Endothelial cell of umbilical vein (primary cell): ENCODE measurements around the gene LPP. TPM values are rescaled to one million over a fixed set of nuclear protein-coding genes. Genes with fewer than 3 reads are reported as not detected.

Experiments
- BruUV-seq: library from RNA; stranded (reverse); fragments of 400-500 nt; replicated peaks from 2 replicates; lab custom pipeline; 2021; lab: Mats Ljungman, UMichigan
- CTCF ChIA-PET: fragments of 300-600, 350-600 bp; sonication (Branson Sonifier 250); formaldehyde crosslinking; loops from one replicate; lab custom pipeline; 2021; ENCODE audit warnings: antibody characterized with exemption, inconsistent platforms; lab: Charles Lee
- POLR2A ChIA-PET: fragments of 300-600, 350-600 bp; sonication (Branson Sonifier 250); formaldehyde crosslinking; loops from one replicate; lab custom pipeline; 2021; ENCODE audit warnings: antibody characterized with exemption, inconsistent platforms; lab: Charles Lee
- DNase-seq: peaks from one replicate; pipeline ENCODE4 v3.0.0-alpha.2; 2011; ENCODE audit warnings: low read depth, low spot score
- FAIRE-seq: peaks from 2 replicates; lab custom pipeline; 2011; peaks lifted over from hg19 to GRCh38; lab: Jason Lieb, UNC
- H2AFZ ChIP-seq: 2 replicates; pipeline ENCODE4 v1.6.0; 2012; ENCODE audit warnings: low read depth, low read length, control low read depth, inconsistent platforms
- H3K27ac ChIP-seq: 2 replicates; pipeline ENCODE4 v1.5.1; 2011; ENCODE audit warnings: low read depth, mild to moderate bottlenecking, control low read depth, low read length, moderate library complexity; ENCODE audit not compliant: insufficient read depth
- H3K27me3 ChIP-seq, 2 experiments: 2 replicates each; pipeline versions ENCODE4 v1.6.0 to v1.6.1; 2011; ENCODE audit warnings: low read length in 2 of 2, mixed read lengths in 1 of 2; ENCODE audit not compliant: control insufficient read depth in 2 of 2, insufficient read depth in 2 of 2
- H3K36me3 ChIP-seq, 2 experiments: 2 replicates in 1 of 2; 3 replicates in 1 of 2; pipeline ENCODE4 v1.5.1; 2011; ENCODE audit warnings: low read length in 2 of 2, mild to moderate bottlenecking in 1 of 2, moderate library complexity in 1 of 2; ENCODE audit not compliant: control insufficient read depth in 2 of 2, insufficient read depth in 2 of 2; ENCODE audit errors: extremely low read depth in 1 of 2
- H3K4me1 ChIP-seq: 3 replicates; pipeline ENCODE4 v1.5.1; 2011; ENCODE audit warnings: mild to moderate bottlenecking, low read length; ENCODE audit not compliant: control insufficient read depth, insufficient read depth; ENCODE audit errors: extremely low read depth
- H3K4me2 ChIP-seq: 2 replicates; pipeline ENCODE4 v1.6.1; 2011; ENCODE audit warnings: low read length, control low read depth, mixed read lengths; ENCODE audit not compliant: insufficient read depth
- H3K4me3 ChIP-seq, 3 experiments: fragments of 200-600 bp in 1 of 3; sonication (generic), shearing (Covaris generic) in 1 of 3; replicated peaks in 1 of 3; 2 replicates each; pipeline ENCODE4 v1.5.1; 2011 to 2016; ENCODE audit warnings: control low read depth in 3 of 3, low read length in 3 of 3, mild to moderate bottlenecking in 2 of 3, inconsistent platforms in 1 of 3, low read depth in 1 of 3, moderate library complexity in 1 of 3; ENCODE audit not compliant: insufficient read depth in 1 of 3
- H3K79me2 ChIP-seq: 2 replicates; pipeline ENCODE4 v1.6.0; 2012; ENCODE audit warnings: low read length, inconsistent platforms; ENCODE audit not compliant: control insufficient read depth, insufficient read depth
- H3K9ac ChIP-seq: replicated peaks from 2 replicates; pipeline ENCODE3; 2011; ENCODE audit warnings: low read length, control low read depth; ENCODE audit not compliant: insufficient read depth; ENCODE audit errors: extremely low read depth
- H3K9me1 ChIP-seq: replicated peaks from 3 replicates; pipeline ENCODE4 v1.6.0; 2011; ENCODE audit warnings: mild to moderate bottlenecking, low read length; ENCODE audit not compliant: control insufficient read depth, insufficient read depth; ENCODE audit errors: extremely low read depth
- H3K9me3 ChIP-seq: replicated peaks from 2 replicates; pipeline ENCODE4 v1.5.1; 2012; ENCODE audit warnings: low read length, inconsistent platforms; ENCODE audit not compliant: control insufficient read depth, insufficient read depth
- H4K20me1 ChIP-seq: replicated peaks from 2 replicates; pipeline ENCODE3; 2011; ENCODE audit warnings: mild to moderate bottlenecking, low read length; ENCODE audit not compliant: control insufficient read depth, insufficient read depth; ENCODE audit errors: extremely low read depth
- EZH2 ChIP-seq: IDR thresholded peaks from 2 replicates; pipeline ENCODE4 v1.6.1; 2012; ENCODE audit warnings: borderline replicate concordance, low read depth, mild to moderate bottlenecking, moderate library complexity, low read length, inconsistent platforms; ENCODE audit not compliant: severe bottlenecking
- FOS ChIP-seq: IDR thresholded peaks from 2 replicates; pipeline ENCODE4 v1.6.1; 2011; ENCODE audit warnings: mild to moderate bottlenecking, low read length, moderate library complexity, borderline replicate concordance; ENCODE audit not compliant: insufficient read depth
- GATA2 ChIP-seq: IDR thresholded peaks from 2 replicates; pipeline ENCODE4 v1.7.0; 2011; ENCODE audit warnings: low read depth, mild to moderate bottlenecking, moderate library complexity, mixed read lengths, low read length; ENCODE audit not compliant: insufficient read length, insufficient read depth
- JUN ChIP-seq: IDR thresholded peaks from 2 replicates; pipeline ENCODE4 v1.6.1; 2011; ENCODE audit warnings: borderline replicate concordance, low read depth; ENCODE audit not compliant: insufficient read length, insufficient read depth
- MYC ChIP-seq: IDR thresholded peaks from one replicate; pipeline ENCODE4 v1.6.1; 2011; ENCODE audit warnings: mild to moderate bottlenecking, low read depth, low read length
- POLR2A ChIP-seq: IDR thresholded peaks from 2 replicates; pipeline ENCODE4 v1.6.1; 2012; ENCODE audit warnings: low read depth, mild to moderate bottlenecking, control low read depth, low read length
- POLR2AphosphoS5 ChIP-seq: IDR thresholded peaks from 2 replicates; pipeline ENCODE4 v1.6.1; 2012; ENCODE audit warnings: low read depth, mild to moderate bottlenecking, control low read depth, low read length, moderate library complexity; ENCODE audit not compliant: insufficient read depth
- dilution Hi-C: fragments of 300-500 bp; cut with MboI; formaldehyde crosslinking; loops from one replicate; pipeline ENCODE4 v1.15.0; 2019; ENCODE audit warnings: low sequenced_read_pairs; ENCODE audit not compliant: extremely low pct_ligation_motif_present
- intact Hi-C: fragments of 100-400 bp; cut with micrococcal nuclease; formaldehyde crosslinking; loops from one replicate; pipeline ENCODE4 v1.10.0; 2022
- polyA plus RNA-seq, 4 experiments: library from polyadenylated mRNA; depleted of rRNA in 3 of 4; stranded (reverse) in 3 of 4; unstranded in 1 of 4; fragments of >200 nt; gene quantifications; 2 replicates each; pipeline versions ENCODE4 v1.2.1 to v1.2.3, GENCODE V29; 2011 to 2012; ENCODE audit warnings: missing spikeins in 1 of 4
- total RNA-seq: library from RNA; stranded (reverse); gene quantifications from 2 replicates; pipeline ENCODE4 v1.2.3, GENCODE V29; 2021
- TF ChIP-seq, protein P1 (sequence below): IDR thresholded peaks from 2 replicates; pipeline ENCODE4 v1.6.1; 2011; ENCODE audit not compliant: insufficient read depth, insufficient read length
- TF ChIP-seq, protein P2 (sequence below), 2 donors: IDR thresholded peaks; 1 replicate in 1 of 2; 2 replicates in 1 of 2; pipeline ENCODE4 v1.5.1; 2011; ENCODE audit warnings: low read length in 2 of 2, mild to moderate bottlenecking in 2 of 2, moderate library complexity in 2 of 2, control low read depth in 1 of 2, inconsistent platforms in 1 of 2, low read depth in 1 of 2; ENCODE audit not compliant: insufficient read depth in 1 of 2; ENCODE audit errors: extremely low read depth in 1 of 2

Gene LPP
- total and polyA plus RNA-seq, 2 donors (not counting 3 experiments of a cell fraction or from before 2014, with no cell fraction given), result 16.9 to 153 TPM

DNA sequence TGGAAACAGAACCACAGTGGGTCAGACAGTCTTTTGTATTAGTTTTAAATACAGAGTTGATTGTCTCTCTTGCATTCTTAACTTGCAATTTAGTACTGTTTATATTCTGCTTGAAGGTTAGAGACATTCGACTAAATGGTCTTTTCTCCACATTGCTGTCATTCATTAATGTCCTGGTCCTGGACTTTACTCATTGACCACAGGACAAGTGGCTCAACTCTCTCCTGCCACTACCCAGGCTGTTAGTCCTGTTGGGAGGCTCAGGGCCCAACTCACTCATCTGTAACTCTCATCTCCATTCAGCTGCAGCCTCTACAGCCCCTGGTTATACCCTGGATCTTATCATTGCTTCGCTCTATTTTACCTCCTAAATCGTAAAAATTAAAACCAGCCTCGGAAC is 427.4 kb downstream of the LPP start:
- no peaks in the 10 kb centered on the region for H3K79me2 ChIP-seq
- no peak overlapping the region for H3K27ac ChIP-seq
- no peak overlapping the region for H2AFZ ChIP-seq
- H3K27me3 ChIP-seq, result no peaks in the 10 kb centered on the region
- no peaks in the 10 kb centered on the region for H3K36me3 ChIP-seq
- FAIRE-seq, result no peak
- intact Hi-C loops (no loop called here), dilution Hi-C loops (no loop called here)
- H3K9ac ChIP-seq, result no peak overlapping the region
- CTCF ChIA-PET, result interaction anchor here (1.2 kb wide), 1 partner anchor 373 kb away, joined by 3 read pairs; no protein-coding TSS in a partner anchor
- no peaks in the 10 kb centered on the region for H4K20me1 ChIP-seq
- H3K9me3 ChIP-seq, result no peaks in the 10 kb centered on the region
- no peak for DNase-seq
- peaks cover 4% of the 10 kb centered on the region for H3K9me1 ChIP-seq
- H3K4me2 ChIP-seq, result no peak overlapping the region
- POLR2A ChIA-PET, result no interaction called here
- H3K4me3 ChIP-seq, result no peak overlapping the region
- TF ChIP-seq FOS, result no peak
- no peak for TF ChIP-seq JUN
- TF ChIP-seq, protein P1, sequence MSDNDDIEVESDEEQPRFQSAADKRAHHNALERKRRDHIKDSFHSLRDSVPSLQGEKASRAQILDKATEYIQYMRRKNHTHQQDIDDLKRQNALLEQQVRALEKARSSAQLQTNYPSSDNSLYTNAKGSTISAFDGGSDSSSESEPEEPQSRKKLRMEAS, result no peak
- TF ChIP-seq POLR2A, result no peak
- TF ChIP-seq MYC, result no peak
- no peak for TF ChIP-seq POLR2AphosphoS5
- TF ChIP-seq, protein P2, sequence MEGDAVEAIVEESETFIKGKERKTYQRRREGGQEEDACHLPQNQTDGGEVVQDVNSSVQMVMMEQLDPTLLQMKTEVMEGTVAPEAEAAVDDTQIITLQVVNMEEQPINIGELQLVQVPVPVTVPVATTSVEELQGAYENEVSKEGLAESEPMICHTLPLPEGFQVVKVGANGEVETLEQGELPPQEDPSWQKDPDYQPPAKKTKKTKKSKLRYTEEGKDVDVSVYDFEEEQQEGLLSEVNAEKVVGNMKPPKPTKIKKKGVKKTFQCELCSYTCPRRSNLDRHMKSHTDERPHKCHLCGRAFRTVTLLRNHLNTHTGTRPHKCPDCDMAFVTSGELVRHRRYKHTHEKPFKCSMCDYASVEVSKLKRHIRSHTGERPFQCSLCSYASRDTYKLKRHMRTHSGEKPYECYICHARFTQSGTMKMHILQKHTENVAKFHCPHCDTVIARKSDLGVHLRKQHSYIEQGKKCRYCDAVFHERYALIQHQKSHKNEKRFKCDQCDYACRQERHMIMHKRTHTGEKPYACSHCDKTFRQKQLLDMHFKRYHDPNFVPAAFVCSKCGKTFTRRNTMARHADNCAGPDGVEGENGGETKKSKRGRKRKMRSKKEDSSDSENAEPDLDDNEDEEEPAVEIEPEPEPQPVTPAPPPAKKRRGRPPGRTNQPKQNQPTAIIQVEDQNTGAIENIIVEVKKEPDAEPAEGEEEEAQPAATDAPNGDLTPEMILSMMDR (IDR thresholded peaks at IDR 0.05; ENCODE audit: extremely low read depth in 1 of 2, insufficient read depth in 1 of 2, low read depth in 1 of 2, low read length in 2 of 2), result no peak
- TF ChIP-seq GATA2, result no peak
- TF ChIP-seq EZH2, result no peak
- H3K4me1 ChIP-seq, result peaks cover 20% of the 10 kb centered on the region
- no TSS peak for BruUV-seq
